Peyer's patch (tissue), 4 donors: ENCODE measurements around the gene EYA4. TPM values are rescaled to one million over a fixed set of nuclear protein-coding genes. Genes with fewer than 3 reads are reported as not detected.

Experiments
- DNase-seq, 3 donors: peaks; one replicate each; pipeline ENCODE4 v3.0.0-alpha.2; 2017 to 2019
- H3K27ac ChIP-seq, 4 donors: fragments of 200-600 bp; sonication (generic); one replicate each; pipeline ENCODE4 v1.5.1; 2016 to 2019
- H3K27me3 ChIP-seq, 2 donors: fragments of 200-600 bp; sonication (generic); one replicate each; pipeline ENCODE4 v1.5.1; 2019
- H3K36me3 ChIP-seq, 3 donors: fragments of 200-600 bp; sonication (generic); one replicate each; pipeline ENCODE4 v1.5.1; 2016 to 2019
- H3K4me1 ChIP-seq, 4 donors: fragments of 200-600 bp; sonication (generic); one replicate each; pipeline ENCODE4 v1.5.1; 2016 to 2019
- H3K4me3 ChIP-seq, 4 donors: fragments of 200-600 bp; sonication (generic); 1 replicate in 3 of 4; 2 replicates in 1 of 4; pipeline ENCODE4 v1.5.1; 2016 to 2019; ENCODE audit warnings: mild to moderate bottlenecking in 1 of 4
- H3K9me3 ChIP-seq, 4 donors: fragments of 200-600 bp; sonication (generic); one replicate each; pipeline ENCODE4 v1.5.1; 2016 to 2019; ENCODE audit warnings: mild to moderate bottlenecking in 1 of 4
- POLR2A ChIP-seq, 2 donors: fragments of 450-650 bp; IDR thresholded peaks; one replicate each; pipeline ENCODE4 v1.5.1; 2017; ENCODE audit warnings: antibody characterized with exemption in 2 of 2, mild to moderate bottlenecking in 2 of 2, moderate library complexity in 2 of 2
- total RNA-seq, 4 donors: library from RNA; depleted of rRNA; stranded (reverse); fragments of >200 nt; gene quantifications; one replicate each; pipeline ENCODE4 v1.1.0, GENCODE V29; 2016
- TF ChIP-seq, protein P1 (sequence below), 6 experiments: fragments of 450-650 bp in 4 of 6; fragments of 200-600 bp in 2 of 6; sonication (generic) in 1 of 6; IDR thresholded peaks; one replicate each; pipeline ENCODE4 v1.5.1; 2017 to 2019; ENCODE audit warnings: antibody characterized with exemption in 6 of 6, mild to moderate bottlenecking in 3 of 6, moderate library complexity in 1 of 6

Gene EYA4
- total RNA-seq, 4 donors from 2014 or later: 0.19 to 3.3 (median 1.3) TPM; not detected in 1

DNA sequence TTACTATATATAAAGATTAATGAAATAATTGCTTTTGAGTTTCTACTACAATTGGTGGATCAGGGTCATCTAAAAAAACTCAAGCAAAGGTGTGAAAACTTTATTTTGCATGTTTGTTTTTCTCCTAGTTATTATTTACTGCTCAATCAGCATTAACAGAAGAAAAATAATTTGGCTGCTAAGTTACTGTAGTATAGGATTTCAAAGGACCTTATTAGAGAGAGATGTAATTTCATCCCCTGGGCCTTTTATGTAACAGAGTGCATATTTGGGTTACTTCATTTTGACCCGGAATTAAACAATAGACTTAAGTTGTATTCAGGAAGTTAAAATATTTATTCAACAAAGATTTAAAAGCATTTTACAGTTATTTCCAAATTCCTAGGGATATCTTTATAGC is 49.8 kb downstream of the EYA4 start:
- H3K4me3 ChIP-seq: no peak overlapping the region
- no peaks in the 10 kb centered on the region for H3K4me1 ChIP-seq
- H3K36me3 ChIP-seq: no peaks in the 10 kb centered on the region
- TF ChIP-seq, protein P1, sequence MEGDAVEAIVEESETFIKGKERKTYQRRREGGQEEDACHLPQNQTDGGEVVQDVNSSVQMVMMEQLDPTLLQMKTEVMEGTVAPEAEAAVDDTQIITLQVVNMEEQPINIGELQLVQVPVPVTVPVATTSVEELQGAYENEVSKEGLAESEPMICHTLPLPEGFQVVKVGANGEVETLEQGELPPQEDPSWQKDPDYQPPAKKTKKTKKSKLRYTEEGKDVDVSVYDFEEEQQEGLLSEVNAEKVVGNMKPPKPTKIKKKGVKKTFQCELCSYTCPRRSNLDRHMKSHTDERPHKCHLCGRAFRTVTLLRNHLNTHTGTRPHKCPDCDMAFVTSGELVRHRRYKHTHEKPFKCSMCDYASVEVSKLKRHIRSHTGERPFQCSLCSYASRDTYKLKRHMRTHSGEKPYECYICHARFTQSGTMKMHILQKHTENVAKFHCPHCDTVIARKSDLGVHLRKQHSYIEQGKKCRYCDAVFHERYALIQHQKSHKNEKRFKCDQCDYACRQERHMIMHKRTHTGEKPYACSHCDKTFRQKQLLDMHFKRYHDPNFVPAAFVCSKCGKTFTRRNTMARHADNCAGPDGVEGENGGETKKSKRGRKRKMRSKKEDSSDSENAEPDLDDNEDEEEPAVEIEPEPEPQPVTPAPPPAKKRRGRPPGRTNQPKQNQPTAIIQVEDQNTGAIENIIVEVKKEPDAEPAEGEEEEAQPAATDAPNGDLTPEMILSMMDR (IDR thresholded peaks at IDR 0.05): no peak
- no peak for TF ChIP-seq POLR2A (IDR thresholded peaks at IDR 0.05)
- H3K27me3 ChIP-seq: no peaks in the 10 kb centered on the region
- H3K27ac ChIP-seq: no peak overlapping the region
- H3K9me3 ChIP-seq: no peaks in the 10 kb centered on the region
- DNase-seq: no peak

DNA sequence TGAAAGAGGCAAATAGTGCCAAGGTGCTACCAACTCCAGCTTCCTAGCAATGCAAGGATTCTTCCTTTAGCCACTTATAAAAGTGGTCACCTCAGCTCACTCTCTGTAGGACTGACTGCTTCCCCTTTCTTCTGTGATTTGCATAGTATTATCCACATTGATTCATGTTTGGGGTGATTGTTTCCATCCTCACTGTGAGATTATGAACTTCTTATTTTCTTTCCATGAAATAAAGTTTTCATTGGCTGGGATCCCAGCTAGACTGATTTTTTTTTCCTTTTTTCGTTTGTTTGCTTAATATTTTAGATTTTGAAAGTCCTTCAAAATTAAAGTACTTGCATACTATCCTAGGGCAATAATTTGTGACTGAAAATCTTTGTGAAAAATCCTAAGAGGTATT is 50.5 kb downstream of the EYA4 start:
- no peak for TF ChIP-seq POLR2A (IDR thresholded peaks at IDR 0.05)
- TF ChIP-seq, protein P1 (IDR thresholded peaks at IDR 0.05): no peak
- Histone ChIP-seq H3K36me3 (no peaks in the 10 kb centered on the region), H3K27ac (no peak overlapping the region), H3K9me3 (no peaks in the 10 kb centered on the region), H3K27me3 (no peaks in the 10 kb centered on the region), H3K4me1 (no peaks in the 10 kb centered on the region), H3K4me3 (no peak overlapping the region)
- no peak for DNase-seq

DNA sequence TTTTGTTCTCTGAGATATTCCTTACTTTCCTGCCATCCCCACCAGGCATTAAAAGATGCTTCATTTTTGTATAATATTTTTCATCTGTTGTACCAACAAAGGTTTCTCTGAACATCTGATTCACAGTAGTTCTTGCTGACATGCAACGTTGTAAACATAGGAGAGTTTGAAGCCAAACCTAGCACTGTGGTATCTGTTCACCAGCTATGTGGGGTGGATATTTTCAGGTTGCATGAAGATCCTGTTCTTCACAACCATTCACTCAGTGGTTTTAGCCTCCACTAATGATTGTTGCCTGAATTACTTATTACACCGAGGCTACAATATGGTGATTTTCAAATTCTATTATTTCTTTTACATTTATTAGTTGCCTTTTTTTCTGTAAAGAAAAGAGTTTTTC is 56.5 kb downstream of the EYA4 start:
- Histone ChIP-seq H3K27ac (no peak overlapping the region), H3K36me3 (no peaks in the 10 kb centered on the region), H3K9me3 (no peaks in the 10 kb centered on the region), H3K4me1 (no peaks in the 10 kb centered on the region), H3K4me3 (no peak overlapping the region), H3K27me3 (no peaks in the 10 kb centered on the region)
- DNase-seq: no peak
- TF ChIP-seq, protein P1 (IDR thresholded peaks at IDR 0.05): no peak
- TF ChIP-seq POLR2A (IDR thresholded peaks at IDR 0.05): no peak

DNA sequence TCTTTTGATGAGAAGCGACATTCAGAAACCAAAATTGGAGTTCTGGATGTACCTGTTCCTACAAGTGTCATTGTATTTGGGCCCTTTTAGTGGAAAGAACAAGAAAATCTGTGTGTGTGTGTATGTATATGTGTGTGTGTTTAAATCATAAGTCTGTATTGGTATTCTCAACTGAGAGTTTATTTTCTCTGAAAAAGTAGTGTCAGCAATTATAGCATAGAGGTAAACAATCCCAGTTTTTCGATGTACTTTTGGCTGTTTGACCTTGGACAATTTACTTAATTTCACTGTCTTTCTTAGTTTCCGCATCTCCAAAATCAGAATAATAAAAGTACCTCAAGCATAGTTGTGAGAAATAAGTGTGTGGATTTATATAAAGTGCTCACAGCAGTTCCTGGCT is 57.2 kb downstream of the EYA4 start:
- Histone ChIP-seq H3K36me3 (no peaks in the 10 kb centered on the region), H3K4me3 (no peak overlapping the region), H3K4me1 (no peaks in the 10 kb centered on the region), H3K27ac (no peak overlapping the region), H3K9me3 (no peaks in the 10 kb centered on the region), H3K27me3 (no peaks in the 10 kb centered on the region)
- no peak for DNase-seq
- TF ChIP-seq, protein P1 (IDR thresholded peaks at IDR 0.05): no peak
- TF ChIP-seq POLR2A (IDR thresholded peaks at IDR 0.05): no peak

DNA sequence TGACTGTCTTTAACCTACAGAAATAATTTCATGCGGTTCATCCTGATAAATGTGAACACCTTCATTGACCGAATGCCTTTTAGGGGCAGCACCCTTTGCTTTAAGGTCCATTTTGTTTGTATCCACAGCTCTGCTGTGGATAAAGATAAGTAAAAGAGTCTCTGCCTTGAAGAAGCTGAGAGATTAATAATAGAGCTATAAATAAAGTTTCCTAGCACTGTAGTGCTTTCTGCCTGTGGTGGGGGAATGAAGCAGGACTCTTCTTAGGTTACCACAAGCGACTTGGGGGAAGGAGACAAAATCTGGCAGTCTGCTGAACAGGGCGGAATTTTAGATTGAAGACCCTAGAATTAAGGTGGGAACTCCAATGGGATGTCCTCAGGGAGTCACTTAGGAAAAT is 57.6 kb downstream of the EYA4 start:
- no peaks in the 10 kb centered on the region for H3K4me1 ChIP-seq
- no peaks in the 10 kb centered on the region for H3K9me3 ChIP-seq
- no peak for DNase-seq
- TF ChIP-seq, protein P1 (IDR thresholded peaks at IDR 0.05): no peak
- TF ChIP-seq POLR2A (IDR thresholded peaks at IDR 0.05): no peak
- H3K36me3 ChIP-seq: no peaks in the 10 kb centered on the region
- no peak overlapping the region for H3K27ac ChIP-seq
- no peak overlapping the region for H3K4me3 ChIP-seq
- no peaks in the 10 kb centered on the region for H3K27me3 ChIP-seq

DNA sequence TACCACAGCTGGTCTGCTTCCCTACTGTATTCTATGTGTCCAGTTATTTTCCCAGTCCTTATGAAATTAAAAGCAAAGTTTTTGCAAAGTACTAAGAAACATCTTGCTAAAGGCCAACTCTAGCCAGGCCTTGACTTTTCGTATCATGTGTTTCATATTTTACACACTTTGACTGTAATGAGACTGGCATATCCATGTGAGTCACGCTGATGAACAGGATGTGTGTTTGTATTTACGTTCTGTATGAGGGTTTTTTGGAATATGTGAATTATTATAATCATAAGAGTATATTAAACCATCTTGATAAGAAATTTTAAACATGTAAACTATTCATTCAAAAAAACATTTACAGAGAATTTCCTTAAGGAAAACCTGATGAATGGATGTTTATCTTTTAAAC is 59.7 kb downstream of the EYA4 start:
- Histone ChIP-seq H3K27me3 (no peaks in the 10 kb centered on the region), H3K4me3 (no peak overlapping the region), H3K27ac (no peak overlapping the region), H3K4me1 (no peaks in the 10 kb centered on the region), H3K9me3 (no peaks in the 10 kb centered on the region), H3K36me3 (no peaks in the 10 kb centered on the region)
- no peak for TF ChIP-seq POLR2A (IDR thresholded peaks at IDR 0.05)
- TF ChIP-seq, protein P1 (IDR thresholded peaks at IDR 0.05): no peak
- no peak for DNase-seq
